Gastrocnemius medialis (tissue), 4 donors: ENCODE data around the gene CDH2. TPM values are rescaled to one million over a fixed set of nuclear protein-coding genes. Genes with fewer than 3 reads are reported as not detected.
A peak's percentile ranks its signal among the peaks of the same experiment; 100 is the strongest.

Source experiments
- ATAC-seq, 2 donors: fragments of 150-250 bp; one replicate each; pipeline ENCODE4 v1.9.1; 2016
- DNase-seq, 2 donors: peaks; one replicate each; pipeline ENCODE4 v3.0.0-alpha.2; 2019
- H3K27ac ChIP-seq, 4 donors: fragments of 200-600 bp; sonication (generic); 1 replicate in 1 of 4; 2 replicates in 3 of 4; pipeline ENCODE4 v1.5.1; 2016 to 2018; ENCODE audit warnings: mild to moderate bottlenecking in 2 of 4, moderate library complexity in 1 of 4
- H3K27me3 ChIP-seq, 3 donors: fragments of 200-600 bp; sonication (generic) in 2 of 3; 1 replicate in 1 of 3; 2 replicates in 2 of 3; pipeline versions ENCODE4 v1.5.1 to v1.6.0; 2016 to 2019; ENCODE audit warnings: mild to moderate bottlenecking in 1 of 3, moderate library complexity in 1 of 3
- H3K36me3 ChIP-seq, 2 donors: fragments of 200-600 bp; sonication (generic) in 1 of 2; one replicate each; pipeline ENCODE4 v1.5.1; 2017 to 2018
- H3K4me1 ChIP-seq, 2 donors: fragments of 200-600 bp; sonication (generic) in 1 of 2; one replicate each; pipeline ENCODE4 v1.5.1; 2016 to 2017; ENCODE audit warnings: mild to moderate bottlenecking in 2 of 2
- H3K4me3 ChIP-seq, 4 donors: fragments of 200-600 bp; sonication (generic) in 3 of 4; 1 replicate in 1 of 4; 2 replicates in 3 of 4; pipeline ENCODE4 v1.5.1; 2016 to 2019; ENCODE audit warnings: mild to moderate bottlenecking in 2 of 4
- H3K9me3 ChIP-seq, 3 donors: fragments of 200-600 bp; sonication (generic) in 2 of 3; 1 replicate in 1 of 3; 2 replicates in 2 of 3; pipeline ENCODE4 v1.5.1; 2016 to 2019
- POLR2A ChIP-seq, 2 donors: fragments of 450-650 bp; IDR thresholded peaks; one replicate each; pipeline ENCODE4 v1.6.1; 2017; ENCODE audit warnings: antibody characterized with exemption in 2 of 2, mild to moderate bottlenecking in 2 of 2, moderate library complexity in 2 of 2
- in situ Hi-C, 4 donors: fragments of 200-750 bp; cut with MboI; loops; one replicate each; pipeline versions ENCODE4 v1.15.0 to v1.8.0; 2017; ENCODE audit warnings: low sequenced_read_pairs in 4 of 4
- intact Hi-C: fragments of 100-400 bp; cut with DNase I; formaldehyde crosslinking; loops from one replicate; pipeline ENCODE4 v1.15.1; 2023; ENCODE audit warnings: low total_unique reads
- total RNA-seq, 4 donors: library from RNA; depleted of rRNA; stranded (reverse); fragments of >200 nt; gene quantifications; one replicate each; pipeline versions ENCODE4 v1.1.0 to v1.2.3, GENCODE V29; 2016
- TF ChIP-seq, protein P1 (sequence below), 5 experiments: fragments of 450-650 bp in 3 of 5; fragments of 200-600 bp in 2 of 5; sonication (generic) in 2 of 5; IDR thresholded peaks in 4 of 5; conservative IDR thresholded peaks in 1 of 5; 1 replicate in 4 of 5; 2 replicates in 1 of 5; pipeline ENCODE4 v1.5.1; 2016 to 2019; ENCODE audit warnings: antibody characterized with exemption in 5 of 5, mild to moderate bottlenecking in 3 of 5, moderate library complexity in 3 of 5

The CDH2 gene
- total RNA-seq, 4 donors from 2014 or later, result 0.38 to 0.62 (median 0.51) TPM; not detected in 1

DNA sequence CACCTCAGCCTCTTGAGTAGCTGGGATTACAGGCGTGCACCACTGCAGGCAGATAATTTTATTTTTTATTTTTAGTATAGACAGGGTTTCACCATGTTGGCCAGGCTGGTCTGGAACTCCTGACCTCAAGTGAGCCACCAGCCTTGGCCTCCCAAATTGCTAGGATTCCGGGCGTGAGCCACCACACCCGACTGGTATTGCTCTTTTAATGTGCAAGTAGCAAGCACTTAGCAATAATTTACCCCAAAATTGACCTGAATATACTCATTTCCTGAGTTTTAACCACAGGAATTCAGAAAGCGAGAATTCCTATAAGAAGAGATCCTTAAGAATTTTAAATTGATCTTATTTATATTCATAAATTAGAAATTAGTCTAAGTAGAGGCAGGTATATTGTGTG lies 169.1 kb downstream of the CDH2 start:
- no peak for DNase-seq
- Histone ChIP-seq H3K9me3 (no peaks in the 10 kb centered on the region), H3K4me1 (no peaks in the 10 kb centered on the region), H3K27ac (no peak overlapping the region), H3K36me3 (no peaks in the 10 kb centered on the region), H3K4me3 (no peak overlapping the region), H3K27me3 (no peaks in the 10 kb centered on the region)
- TF ChIP-seq POLR2A (IDR thresholded peaks at IDR 0.05), result no peak
- TF ChIP-seq, protein P1, sequence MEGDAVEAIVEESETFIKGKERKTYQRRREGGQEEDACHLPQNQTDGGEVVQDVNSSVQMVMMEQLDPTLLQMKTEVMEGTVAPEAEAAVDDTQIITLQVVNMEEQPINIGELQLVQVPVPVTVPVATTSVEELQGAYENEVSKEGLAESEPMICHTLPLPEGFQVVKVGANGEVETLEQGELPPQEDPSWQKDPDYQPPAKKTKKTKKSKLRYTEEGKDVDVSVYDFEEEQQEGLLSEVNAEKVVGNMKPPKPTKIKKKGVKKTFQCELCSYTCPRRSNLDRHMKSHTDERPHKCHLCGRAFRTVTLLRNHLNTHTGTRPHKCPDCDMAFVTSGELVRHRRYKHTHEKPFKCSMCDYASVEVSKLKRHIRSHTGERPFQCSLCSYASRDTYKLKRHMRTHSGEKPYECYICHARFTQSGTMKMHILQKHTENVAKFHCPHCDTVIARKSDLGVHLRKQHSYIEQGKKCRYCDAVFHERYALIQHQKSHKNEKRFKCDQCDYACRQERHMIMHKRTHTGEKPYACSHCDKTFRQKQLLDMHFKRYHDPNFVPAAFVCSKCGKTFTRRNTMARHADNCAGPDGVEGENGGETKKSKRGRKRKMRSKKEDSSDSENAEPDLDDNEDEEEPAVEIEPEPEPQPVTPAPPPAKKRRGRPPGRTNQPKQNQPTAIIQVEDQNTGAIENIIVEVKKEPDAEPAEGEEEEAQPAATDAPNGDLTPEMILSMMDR (IDR thresholded peaks at IDR 0.05 in 4 of 5, conservative IDR thresholded peaks at IDR 0.05 in 1 of 5), result no peak
- ATAC-seq, result no peak
- in situ Hi-C loops (no loop called here), intact Hi-C loops (no loop called here)

DNA sequence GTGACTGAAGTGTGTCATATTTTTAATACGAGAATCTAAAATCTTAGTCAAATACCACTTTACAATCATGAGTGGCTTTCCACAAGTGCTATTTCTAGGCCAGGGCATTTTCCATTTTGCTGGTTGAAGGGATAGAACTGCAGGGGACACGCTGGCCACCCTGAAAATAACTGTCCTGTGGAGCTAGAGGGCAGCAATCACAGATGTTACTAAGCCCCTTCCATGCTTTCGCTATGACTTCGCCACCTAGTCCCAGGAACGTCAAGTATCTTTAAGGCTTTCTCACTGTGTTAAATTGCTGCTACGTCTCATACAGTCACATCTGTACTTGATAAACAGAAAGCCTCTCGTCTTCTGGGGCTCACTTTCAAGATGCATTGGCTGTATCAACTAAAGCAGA lies 171.8 kb downstream of the CDH2 start:
- Histone ChIP-seq H3K27me3 (no peaks in the 10 kb centered on the region), H3K4me1 (no peaks in the 10 kb centered on the region), H3K9me3 (no peaks in the 10 kb centered on the region), H3K4me3 (no peak overlapping the region), H3K36me3 (no peaks in the 10 kb centered on the region), H3K27ac (no peak overlapping the region)
- no peak for TF ChIP-seq POLR2A (IDR thresholded peaks at IDR 0.05)
- ATAC-seq (no peak), DNase-seq (no peak)
- in situ Hi-C loops (no loop called here), intact Hi-C loops (no loop called here)

DNA sequence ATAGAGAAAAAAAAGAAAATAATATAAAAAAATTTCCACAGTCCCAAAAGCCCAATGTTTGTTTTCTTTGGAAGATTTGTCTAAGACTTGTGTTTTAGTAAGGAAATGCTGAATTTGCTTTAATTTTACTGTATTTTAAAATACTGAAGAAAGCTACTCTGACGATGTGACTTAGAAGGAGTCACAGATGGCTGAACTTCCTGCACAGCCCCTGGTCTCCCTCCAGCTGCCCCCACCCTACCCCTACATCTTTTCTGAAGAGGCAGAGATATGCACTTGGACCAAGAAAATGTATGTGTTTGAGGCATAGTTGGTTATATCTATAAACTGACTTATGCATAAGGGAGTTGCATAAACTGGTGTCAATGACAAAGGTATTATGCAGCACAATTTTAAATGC lies 172.3 kb downstream of the CDH2 start:
- Histone ChIP-seq H3K27me3 (no peaks in the 10 kb centered on the region), H3K9me3 (no peaks in the 10 kb centered on the region), H3K4me3 (no peak overlapping the region), H3K27ac (no peak overlapping the region), H3K36me3 (no peaks in the 10 kb centered on the region), H3K4me1 (no peaks in the 10 kb centered on the region)
- in situ Hi-C loops, result no loop called here
- ATAC-seq (no peak), DNase-seq (no peak)
- TF ChIP-seq POLR2A (IDR thresholded peaks at IDR 0.05), result no peak
- TF ChIP-seq, protein P1 (IDR thresholded peaks at IDR 0.05 in 4 of 5, conservative IDR thresholded peaks at IDR 0.05 in 1 of 5), result no peak
- intact Hi-C loops, result no loop called here

DNA sequence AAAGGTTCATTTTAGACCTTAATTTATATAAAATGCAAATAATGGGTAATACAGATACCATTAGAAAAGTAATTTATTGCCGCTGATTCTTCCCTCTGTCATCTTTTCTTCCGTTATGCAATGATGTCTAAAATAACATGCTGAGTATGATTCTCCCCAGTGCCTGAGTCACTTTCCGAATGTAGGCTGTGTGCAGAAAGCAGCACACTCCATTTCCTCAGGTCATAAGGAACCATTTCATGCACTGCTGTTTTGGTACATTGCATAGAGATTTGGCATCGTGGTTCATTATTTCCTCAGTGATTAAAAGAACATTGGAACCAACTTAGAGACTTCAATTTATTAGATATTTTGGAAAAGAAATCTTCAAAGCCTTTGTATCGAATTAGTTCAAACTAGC lies 173.5 kb downstream of the CDH2 start:
- no peaks in the 10 kb centered on the region for H3K27me3 ChIP-seq
- in situ Hi-C loops (no loop called here), intact Hi-C loops (no loop called here)
- TF ChIP-seq, protein P1 (IDR thresholded peaks at IDR 0.05 in 4 of 5, conservative IDR thresholded peaks at IDR 0.05 in 1 of 5), result no peak
- no peak for TF ChIP-seq POLR2A (IDR thresholded peaks at IDR 0.05)
- H3K27ac ChIP-seq, result no peak overlapping the region
- ATAC-seq (peak in 1 of 2 donors; percentile 64), DNase-seq (no peak)
- H3K4me3 ChIP-seq, result no peak overlapping the region
- no peaks in the 10 kb centered on the region for H3K9me3 ChIP-seq
- no peaks in the 10 kb centered on the region for H3K4me1 ChIP-seq
- H3K36me3 ChIP-seq, result no peaks in the 10 kb centered on the region

DNA sequence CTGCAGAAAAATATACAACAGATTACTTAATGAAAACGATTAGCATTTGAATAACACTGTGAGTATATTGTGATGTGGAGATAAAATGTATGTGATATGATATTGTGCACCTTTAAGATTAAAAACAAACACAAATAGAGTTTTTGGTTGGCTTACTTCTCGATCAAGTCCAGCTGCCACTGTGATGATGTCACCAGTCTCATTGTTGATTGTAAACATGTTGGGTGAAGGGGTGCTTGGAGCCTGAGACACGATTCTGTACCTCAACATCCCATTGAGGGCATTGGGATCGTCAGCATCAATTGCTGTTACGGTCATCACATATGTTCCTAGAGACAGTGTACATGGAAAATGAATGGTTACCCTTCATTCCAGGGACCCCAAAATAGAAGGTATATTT lies 174.1 kb downstream of the CDH2 start:
- intact Hi-C loops, result no loop called here
- in situ Hi-C loops, result no loop called here
- no peaks in the 10 kb centered on the region for H3K36me3 ChIP-seq

More for the DNA sequence above, 174.1 kb downstream of the CDH2 start:
- ATAC-seq (no peak), DNase-seq (no peak)
- TF ChIP-seq POLR2A (IDR thresholded peaks at IDR 0.05), result no peak
- TF ChIP-seq, protein P1 (IDR thresholded peaks at IDR 0.05 in 4 of 5, conservative IDR thresholded peaks at IDR 0.05 in 1 of 5), result no peak
- H3K9me3 ChIP-seq, result no peaks in the 10 kb centered on the region
- H3K27ac ChIP-seq, result no peak overlapping the region
- H3K27me3 ChIP-seq, result no peaks in the 10 kb centered on the region
- no peaks in the 10 kb centered on the region for H3K4me1 ChIP-seq
- no peak overlapping the region for H3K4me3 ChIP-seq
